GDM1 (cell line): ENCODE data around the gene AQP6.
"Not testable (repeated sequence)": the region's sequence is repeated elsewhere in the genome, so short reads cannot be mapped to it uniquely, and the experiment has no call there.

Experiments used
- DNase-seq: peaks from one replicate; lab custom pipeline; 2025; lab: John Stamatoyannopoulos, UW

Gene AQP6

DNA sequence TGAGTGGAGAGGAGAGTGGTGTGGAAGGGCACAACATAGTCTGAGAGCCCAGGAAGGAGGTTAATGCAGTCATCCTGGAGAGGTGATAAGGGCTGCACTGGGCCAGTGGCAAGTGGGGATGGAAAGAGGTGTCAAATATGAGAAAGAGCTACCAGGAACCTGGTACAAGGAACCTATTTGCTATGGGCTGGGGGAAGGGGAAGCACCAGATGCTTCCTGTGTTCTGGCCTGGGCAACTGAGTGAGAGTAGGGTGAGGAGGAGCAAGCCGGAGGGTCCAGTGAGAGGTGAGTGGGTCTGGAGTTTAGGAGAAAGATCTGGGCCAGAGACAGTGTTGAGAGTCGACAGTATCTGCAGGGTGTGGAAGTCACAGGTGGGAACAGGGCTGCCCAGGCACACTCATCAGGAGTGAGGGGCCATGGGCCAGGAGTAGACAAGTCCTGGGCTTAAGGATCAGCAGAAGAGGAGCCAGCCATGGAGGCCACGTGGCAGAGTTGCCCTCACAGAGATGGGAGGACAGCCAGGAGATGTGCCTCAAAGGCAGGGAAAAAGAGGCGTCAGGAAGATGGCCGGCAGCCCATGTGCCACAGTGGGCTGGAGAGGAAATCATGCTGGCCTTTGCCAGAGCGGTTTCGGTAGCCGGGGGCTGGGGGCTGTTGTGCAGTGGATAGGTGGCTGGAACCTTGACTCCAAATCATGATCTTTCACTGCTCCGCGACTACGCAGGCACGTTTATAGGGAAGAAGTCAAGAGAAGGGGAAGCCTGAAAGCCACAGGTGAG is 2.9 kb upstream of the AQP6 start:
- no peak for DNase-seq

DNA sequence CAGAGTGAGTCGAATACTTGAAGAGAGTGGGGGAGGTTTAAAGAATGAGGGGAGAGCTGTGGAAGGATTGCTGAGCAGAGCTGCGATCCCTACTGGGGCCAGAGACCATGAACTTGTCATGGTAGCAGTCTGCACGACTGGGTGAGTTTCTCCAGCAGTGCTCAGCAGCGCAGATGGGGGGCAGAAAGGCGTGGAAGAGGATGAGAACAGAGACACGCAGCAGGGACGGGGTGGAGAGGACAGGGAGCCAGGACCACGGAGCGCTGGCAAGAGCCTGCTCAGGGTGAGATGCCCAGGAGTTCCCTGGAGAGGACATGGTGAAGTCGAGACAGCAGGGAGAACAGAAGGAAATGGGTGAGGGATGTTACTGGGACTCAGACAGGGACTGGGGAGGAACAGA is 2.1 kb upstream of the AQP6 start:
- no peak for DNase-seq

DNA sequence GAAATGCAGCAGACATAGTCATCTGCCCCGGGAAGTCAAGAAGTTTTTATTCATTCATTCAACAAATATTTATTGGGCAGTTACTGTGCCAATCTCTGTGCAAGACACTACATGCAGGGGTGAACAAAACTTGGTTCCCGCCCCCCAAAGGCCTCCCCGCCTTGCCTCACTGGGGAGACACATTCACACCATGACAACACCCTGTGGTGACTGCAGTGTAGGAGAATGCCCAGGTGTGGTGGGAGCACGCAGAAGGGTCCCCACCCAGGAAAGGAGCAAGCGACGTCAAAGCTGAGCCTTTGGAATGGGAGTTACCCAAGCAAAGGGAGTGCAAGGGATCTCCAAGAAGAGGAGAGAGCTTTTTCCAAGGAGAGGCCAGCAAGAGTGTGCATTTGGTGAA is 1.6 kb upstream of the AQP6 start:
- DNase-seq: no peak

DNA sequence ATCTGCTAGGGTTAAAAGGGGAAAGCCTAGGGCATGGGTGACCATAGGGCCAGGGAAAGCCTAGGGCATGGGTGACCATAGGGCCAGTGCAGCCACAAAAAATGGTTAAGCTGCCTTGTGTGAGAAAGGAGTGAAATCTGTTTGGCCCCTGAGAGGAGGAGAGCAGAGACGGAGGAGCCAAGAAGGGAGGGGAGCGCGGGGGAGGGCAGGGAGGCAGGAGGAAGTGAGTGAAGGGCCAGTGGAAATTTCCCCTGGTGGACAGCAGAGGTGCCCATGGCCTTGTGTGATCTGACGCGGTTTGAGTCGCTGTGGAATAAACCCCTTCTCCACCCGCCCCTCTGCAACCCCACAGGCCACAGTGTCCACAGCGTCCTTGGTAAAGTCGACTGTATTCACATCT is 618 bp upstream of the AQP6 start:
- DNase-seq: no peak

DNA sequence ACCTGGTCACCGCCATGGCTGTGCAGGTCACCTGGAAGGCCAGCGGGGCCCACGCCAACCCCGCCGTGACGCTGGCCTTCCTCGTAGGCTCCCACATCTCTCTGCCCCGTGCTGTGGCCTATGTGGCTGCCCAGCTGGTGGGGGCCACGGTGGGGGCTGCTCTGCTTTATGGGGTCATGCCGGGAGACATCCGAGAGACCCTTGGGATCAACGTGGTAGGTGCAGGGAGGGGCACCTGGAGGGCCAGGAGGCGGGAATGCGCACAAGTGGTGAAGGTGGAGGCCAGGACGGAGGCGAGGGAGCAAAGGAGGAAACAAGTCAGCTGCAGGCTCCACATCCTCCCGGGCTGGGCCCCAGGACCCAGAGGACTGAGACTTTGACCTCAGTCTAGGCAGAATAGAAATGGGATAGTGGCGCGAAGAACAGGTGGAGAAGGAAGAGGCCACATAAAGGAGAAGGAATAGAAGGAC is 649 bp downstream of the AQP6 start:
- no peak for DNase-seq

DNA sequence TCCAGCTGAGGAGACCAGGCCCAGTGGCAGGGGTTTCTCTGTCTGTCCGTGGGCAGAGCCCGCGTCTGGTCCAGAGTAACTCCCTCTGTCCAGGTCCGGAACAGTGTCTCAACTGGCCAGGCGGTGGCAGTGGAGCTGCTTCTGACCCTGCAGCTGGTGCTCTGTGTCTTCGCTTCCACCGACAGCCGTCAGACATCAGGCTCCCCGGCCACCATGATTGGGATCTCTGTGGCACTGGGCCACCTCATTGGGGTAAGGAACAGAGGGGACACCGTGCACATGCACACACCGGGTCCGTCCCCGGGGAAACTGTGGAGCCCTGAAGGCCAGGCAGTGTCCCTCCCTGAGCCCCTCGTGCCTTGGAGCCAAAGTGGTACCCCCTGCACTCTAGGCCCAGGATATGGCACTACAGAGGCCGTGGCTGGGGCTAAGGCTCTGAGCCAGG is 1.5 kb downstream of the AQP6 start:
- DNase-seq: no peak

DNA sequence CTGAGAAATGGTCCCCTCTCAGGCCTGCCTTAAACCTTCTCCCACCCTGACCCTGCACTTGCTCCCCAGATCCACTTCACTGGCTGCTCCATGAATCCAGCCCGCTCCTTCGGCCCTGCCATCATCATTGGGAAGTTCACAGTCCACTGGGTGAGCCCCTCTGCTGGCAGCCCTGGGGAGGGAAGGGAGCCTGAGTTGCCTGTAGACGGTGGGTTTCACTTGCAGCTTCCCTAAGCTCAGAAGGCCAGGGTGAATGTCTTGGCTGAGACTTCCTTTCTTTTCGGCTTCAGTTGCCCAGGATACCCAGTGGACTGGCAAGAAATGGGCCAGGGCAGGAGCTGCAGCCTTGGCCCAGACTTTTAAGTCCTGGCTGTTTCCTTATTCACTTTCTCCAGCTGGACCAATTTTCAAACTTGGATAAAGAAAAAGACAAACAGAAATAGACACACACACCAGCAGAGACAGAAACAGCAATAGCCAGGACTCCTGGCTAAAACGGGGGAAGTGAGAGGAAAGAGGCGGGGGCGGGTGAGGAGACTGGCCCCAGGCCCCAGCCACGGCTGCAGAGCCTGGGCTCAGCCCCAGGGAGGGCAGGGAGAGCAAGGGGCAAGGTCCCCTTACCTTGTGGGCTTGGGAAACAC is 2.0 kb downstream of the AQP6 start:
- no peak for DNase-seq

DNA sequence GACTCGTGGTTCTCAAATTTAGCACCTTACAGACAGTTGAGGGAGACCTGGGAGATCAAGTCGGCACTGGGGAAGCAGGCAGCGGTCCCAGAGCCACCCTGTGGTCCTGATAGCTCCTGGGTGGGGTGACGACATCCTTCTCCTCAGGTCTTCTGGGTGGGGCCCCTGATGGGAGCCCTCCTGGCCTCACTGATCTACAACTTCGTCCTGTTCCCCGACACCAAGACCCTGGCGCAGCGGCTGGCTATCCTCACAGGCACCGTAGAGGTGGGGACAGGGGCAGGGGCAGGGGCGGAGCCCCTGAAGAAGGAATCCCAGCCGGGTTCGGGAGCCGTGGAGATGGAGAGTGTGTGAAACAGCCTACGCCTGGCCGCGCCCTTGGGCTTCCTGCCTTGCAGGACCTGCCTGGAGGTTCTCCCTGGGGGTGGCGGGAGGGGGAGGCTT is 2.6 kb downstream of the AQP6 start:
- no peak for DNase-seq

DNA sequence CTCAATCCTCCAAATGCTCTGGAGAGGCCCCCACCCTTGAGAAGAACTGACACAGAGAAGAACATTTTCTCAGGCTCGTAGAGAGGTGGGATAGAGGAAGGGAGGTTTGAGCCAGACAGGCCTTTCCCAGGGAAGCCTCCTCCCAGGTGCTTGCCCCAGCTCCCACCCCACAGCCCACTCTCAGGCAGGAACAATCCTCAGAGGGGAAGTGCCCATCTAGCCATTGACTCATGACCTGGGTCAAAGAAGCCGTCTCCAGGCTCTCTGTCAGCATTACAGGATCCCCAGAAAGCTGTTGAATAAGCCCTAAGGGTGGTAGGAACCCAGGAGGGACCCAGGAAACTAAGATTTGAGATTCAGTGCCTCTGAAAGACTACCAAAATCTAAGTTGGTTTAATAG is 3.8 kb downstream of the AQP6 start:
- no peak for DNase-seq

DNA sequence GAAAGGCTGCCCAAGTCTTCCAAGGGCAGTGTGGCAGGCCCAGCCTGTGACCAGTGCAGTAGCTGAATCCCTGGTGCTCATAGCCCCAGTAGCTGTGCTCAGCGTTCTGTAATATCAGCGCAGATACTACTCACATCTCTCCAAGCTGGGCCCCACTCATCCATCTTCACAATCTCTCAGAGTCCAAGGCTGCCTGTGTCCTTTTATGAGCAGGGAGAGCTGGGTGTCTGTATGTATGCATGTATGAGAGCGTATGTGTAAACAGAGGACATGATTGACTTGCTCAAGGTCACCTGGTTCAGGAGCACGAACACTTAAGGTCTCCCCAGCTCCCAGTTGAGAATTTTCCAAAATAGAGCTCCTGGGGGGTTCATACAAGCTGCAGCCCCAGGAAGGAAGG is 5.4 kb downstream of the AQP6 start:
- no peak for DNase-seq

DNA sequence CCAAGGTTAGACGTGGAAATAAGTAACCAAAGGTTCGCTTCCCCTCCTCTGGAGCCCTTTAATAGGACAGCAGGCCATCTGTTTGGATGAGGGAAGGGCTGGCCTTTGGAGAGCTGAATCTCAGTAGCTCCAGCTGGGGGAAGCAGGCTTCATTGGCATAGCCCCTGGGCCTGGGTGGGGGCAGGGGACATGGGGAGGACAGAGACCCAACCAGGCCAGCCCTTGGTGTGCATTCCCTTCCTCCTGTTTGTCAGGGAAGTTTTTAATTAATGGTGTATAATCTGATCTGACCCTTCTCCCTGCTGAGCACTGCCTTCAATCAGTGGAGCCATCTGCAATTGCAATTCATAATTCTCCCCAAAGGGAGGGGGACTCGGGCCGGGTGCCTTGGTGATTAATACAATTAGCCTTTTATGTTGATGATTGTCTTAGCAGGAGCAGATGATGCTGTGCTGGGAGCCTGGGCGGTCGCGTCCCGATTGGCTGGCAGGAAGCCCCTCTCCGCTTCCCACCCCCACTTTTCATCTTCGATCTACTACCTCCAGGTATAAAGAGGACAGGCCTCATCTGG is 6.4 kb downstream of the AQP6 start:
- DNase-seq: no peak

DNA sequence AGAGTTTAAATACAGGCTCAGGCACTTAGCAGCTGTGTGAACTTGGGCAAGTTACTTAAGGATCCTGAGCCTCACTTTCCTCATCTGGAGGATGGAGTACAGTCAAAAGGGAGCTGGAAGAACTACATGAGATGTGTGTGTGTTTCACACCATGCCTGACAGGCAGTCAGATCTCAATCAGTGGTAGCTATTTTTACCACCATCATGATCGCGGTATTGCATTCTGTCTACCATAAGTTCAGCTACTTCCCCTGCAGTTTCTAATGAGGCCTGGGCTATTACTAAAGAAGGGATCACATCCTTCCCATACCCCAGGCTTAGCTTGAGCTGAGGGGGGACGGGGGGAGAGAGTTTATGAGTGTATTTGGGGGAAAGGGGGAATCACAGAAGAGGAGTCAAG is 7.0 kb downstream of the AQP6 start:
- DNase-seq: no peak

DNA sequence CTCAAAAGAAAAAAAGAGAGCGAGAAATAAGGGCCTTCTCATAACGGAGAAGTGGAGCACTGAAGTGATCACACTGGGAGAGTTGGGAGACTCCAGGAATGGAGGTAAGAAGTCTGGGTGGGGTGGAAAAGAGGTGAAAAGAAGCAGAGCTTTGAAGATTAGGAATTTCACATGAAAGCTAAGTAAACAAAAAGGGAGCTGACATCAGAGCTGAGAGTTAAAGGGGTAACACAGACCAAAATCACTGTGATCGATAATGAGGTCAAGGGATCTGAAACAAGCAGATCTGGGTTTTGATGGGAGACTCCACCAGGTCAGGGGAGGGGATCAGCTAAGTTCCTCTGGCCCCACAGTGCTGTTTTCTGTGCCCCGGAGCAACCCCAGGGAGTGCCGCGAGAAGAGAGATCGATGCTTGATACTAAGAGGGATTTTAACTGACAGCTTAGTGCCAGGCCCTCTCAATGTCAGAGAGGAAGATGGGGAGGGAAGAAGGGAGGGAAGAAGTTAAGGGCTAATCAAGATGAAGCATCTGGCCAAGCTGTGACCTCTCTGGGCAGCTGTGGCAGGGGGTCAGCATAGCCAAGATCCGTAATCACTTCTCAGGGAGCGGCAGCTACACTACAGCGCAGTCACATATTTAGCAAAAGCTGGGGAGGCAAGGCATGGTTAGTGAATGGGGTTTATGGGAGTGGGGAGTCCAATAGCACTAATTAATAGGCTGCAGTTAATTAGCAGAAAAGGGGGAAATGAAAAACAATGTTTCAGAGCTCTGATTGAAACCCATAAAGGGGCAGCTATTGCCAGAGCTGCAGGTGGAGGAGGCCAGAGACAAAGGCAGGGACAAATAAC is 8.0 kb downstream of the AQP6 start:
- DNase-seq: no peak

DNA sequence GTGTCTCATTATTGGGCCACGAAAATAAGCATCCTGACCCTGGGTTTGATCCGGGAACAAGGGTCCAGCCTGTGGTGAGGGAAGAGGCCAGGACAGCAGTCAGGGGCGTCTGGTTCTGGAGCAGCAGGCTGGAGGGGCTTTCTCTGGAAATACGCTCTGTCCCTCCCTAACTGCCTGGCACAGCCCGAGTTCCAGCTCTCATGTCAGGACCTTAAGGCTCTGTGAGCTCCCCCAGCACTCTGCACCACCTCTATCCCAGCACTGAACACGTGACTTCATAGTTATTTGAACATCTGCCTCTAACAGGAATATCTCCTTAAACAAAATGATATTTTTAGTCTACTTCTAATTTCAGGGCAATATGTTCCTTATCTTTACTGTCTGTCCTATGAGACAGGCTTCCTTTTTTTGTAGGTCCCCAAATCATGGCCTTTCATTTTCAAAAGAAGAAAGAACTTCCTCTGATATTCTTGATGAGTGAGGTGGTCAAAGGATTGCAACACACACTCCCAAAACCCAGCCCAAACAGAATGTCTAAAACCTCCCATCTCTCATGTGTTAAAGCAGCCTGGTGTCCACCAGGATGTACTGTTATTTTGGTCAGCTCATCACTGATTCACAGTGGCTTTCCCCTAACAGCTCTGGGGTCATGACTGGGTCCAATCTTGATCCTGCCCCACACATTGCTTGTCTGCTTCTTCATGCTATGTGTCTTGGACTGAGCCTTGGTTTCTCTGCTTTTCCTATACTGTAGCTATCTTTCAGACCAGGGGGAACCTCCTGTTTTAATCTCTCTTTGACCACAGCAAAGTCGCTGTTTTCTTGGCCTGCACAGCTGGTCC is 9.7 kb downstream of the AQP6 start:
- no peak for DNase-seq

DNA sequence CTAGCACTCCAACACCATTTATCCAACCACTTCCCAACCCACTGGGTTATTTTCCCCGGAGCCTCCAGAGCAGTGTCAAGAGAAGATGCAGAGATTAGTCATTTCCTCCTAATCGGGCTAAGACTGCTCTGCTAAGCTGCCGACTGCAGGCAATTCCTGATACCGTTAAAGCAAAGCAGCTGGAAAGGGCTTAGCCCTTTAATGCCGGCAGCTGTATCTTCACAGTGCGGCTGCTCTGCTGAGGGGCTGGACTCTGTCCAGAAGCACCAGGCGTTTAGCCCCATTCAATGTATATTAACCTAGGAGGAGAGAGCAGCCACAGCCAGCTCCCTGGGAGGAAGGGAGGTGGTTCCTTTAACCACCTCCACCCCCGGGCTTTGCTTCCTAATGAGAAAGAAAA is 11.1 kb downstream of the AQP6 start:
- no peak for DNase-seq

DNA sequence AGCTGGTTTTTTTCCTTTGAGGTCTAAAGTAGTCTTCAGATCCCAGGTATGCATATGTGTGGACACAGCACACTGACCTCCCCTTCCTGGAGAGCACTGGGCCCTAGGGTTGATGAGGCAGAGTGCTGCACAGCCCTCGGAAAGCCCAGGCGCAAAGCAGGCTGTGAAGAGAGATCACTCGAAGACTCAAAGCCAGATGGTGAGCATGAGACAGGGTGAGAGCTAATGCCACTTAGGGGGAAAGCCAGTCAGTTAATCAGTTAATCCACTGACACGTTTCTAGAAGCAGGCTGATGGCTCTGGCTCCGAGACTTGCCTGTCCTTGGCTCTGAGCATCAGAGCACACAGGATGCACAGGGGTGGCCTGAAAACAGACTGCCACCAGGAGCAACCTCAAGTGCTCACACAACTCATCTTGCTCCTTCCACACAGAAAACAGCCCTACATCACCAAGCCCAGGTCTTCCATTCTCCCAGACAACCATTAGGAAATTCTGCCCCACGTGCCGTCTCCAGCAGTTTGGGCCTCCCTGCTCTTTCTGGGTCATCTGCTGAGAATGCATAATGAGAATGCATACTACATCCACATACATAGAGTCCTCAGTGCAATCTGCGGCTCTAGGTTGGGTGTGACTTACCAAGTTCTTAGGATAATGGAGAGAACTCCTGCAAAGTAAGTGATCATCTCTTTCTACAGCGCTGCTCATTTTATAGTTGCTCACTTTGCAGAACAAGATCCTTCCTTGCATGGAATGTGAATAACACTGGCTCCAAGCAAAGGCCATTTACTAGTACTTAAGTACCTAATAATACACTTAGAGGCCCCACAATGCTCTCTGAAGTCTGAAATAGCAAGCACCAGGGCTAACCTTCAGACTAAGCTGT is 12.0 kb downstream of the AQP6 start:
- DNase-seq: no peak

DNA sequence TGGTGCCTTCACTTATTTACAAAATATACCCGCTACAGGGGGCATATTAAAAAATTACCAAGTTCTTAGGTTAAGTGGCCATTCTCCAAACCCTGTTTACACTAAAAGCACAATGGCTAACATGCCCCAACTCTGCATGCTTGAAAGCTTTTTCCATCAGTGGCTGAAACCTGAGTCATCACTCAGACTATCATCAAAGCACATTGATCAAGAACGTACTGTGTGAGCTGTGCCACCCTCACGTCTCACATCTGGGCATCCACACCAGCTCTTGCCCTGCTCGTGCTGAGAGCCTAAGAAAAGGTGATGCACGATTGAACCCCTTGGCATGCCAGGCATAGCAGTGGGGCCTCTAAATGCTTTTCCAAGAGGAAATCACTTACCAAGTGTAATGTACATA is 13.2 kb downstream of the AQP6 start:
- DNase-seq: no peak

DNA sequence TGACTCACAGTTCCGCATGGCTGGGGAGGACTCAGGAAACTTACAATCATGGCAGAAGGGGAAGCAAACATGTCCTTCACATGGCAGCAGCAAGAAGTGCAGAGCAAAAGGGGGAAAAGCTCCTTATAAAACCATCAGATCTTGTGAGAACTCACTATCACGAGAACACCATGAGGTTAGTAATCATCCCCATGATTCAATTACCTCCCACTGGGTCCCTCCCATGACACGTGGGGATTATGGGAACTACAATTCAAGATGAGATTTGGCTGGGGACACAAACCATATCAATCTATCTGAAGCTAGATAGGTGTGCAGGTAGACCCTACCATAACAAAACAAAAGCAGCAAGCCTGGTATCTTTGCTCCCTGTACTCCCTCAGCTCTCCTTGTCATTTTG is 13.7 kb downstream of the AQP6 start:
- not testable (repeated sequence) for DNase-seq

DNA sequence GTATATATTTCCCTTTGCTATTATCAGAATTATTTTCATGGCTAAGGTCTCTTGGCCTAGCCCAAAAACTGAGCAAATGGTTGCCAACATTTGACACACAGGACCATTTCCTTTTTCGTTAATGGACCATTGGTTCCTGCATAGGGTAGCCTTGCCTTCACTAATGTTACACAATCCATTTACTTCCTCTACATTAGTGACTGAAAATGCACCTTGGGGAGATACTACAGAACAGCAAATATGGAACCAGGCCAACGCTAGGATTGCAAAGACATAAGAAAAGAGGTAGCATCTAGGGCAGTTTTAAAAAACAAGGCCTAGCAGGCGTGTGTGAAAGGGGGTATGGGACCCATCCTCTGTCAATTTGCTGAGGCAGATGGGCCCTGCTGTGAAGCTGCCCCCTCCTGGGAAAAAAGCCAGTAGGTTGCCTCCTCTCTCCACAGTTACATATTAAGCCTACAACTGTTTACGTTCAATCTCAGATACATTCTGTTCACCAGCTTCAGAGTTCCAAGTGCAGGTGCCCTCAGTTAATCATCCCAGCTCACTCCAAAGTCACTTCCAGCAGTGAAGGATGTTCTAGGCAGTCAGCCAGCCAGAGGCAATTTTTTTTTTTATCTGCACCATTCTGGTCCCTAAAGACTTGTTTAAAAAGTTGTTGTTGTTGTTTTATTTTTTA is 15.0 kb downstream of the AQP6 start:
- DNase-seq: no peak

DNA sequence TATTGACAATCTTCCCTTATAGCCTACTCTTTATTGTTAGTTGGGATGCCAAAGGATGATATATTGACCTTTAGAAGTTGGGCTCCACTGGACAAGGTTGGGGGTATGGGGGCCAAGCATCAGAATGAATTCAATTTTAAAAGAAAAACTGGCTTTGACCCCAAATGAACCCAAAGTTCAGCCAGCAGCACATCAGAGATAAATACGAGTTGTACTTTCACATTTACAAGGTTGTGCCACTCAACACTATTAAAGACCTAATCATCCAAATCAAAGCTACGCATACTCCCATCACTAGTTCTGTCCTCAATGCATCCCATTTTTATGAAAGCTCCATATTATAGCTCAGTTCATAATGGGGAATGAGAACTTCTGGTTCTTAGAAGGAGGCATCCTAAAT is 16.7 kb downstream of the AQP6 start:
- not testable (repeated sequence) for DNase-seq
